ENCODE data around the gene DNAAF2. TPM values are rescaled to one million over a fixed set of nuclear protein-coding genes. Genes with fewer than 3 reads are reported as not detected.

The DNAAF2 gene
- total and polyA plus RNA-seq, 2 of the 8 experiments (the other 6 are each of a cell fraction or from before 2014, with no cell fraction given) = 12.2 to 30.0 TPM

DNA sequence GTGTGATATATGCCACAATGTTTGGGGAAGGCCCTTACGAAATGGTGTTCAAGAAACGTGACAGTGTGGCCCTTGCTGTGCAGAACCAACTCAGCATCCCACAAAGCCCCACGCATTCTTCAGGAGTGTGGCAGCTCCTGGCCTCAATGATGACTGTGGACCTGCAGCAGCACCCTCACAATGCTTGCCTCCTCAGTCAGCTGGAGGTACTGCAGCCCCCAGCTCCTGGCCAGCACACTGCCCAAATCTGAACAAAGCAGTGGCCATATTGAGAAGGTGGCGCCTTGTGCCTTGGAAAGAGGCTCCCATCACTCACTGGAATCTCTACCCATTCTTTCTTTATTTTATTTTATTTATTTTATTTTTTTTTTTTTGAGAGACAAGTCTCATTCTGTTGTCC, 42.6 kb upstream of the DNAAF2 start:
- H2BK120ac ChIP-seq (replicated peaks; ENCODE audit: low read depth, low read length) = no peak overlapping the region
- no peak overlapping the region for H3K56ac ChIP-seq (replicated peaks; ENCODE audit: insufficient read length, low read depth, low read length)
- no peaks in the 10 kb centered on the region for H3K79me2 ChIP-seq (ENCODE audit: control insufficient read depth in 1 of 2, insufficient read depth in 2 of 2, low read length in 2 of 2)
- no peak overlapping the region for H3K4me3 ChIP-seq (ENCODE audit: extremely low read depth in 1 of 4, insufficient read depth in 2 of 4, low read depth in 3 of 4, low read length in 4 of 4)
- no peak for DNase-seq (ENCODE audit: low read depth in 1 of 2, low spot score in 2 of 2)
- no peak overlapping the region for H2AK5ac ChIP-seq (ENCODE audit: low read depth, low read length)
- H2BK12ac ChIP-seq (ENCODE audit: low read depth, low read length) = no peak overlapping the region
- H2BK15ac ChIP-seq (ENCODE audit: low read length) = no peak overlapping the region
- H3K9me3 ChIP-seq (ENCODE audit: insufficient read depth in 2 of 2, low read depth in 1 of 2, low read length in 1 of 2) = no peaks in the 10 kb centered on the region
- no peak overlapping the region for H3K4ac ChIP-seq (replicated peaks; ENCODE audit: insufficient read length, low read depth, low read length)
- peak in 2 of 3 experiments; percentile 35 to 36; a peak in 2 of 4 replicates for TF ChIP-seq CTCF (IDR thresholded peaks at IDR 0.05; ENCODE audit: control extremely low read depth in 1 of 3, insufficient read depth in 1 of 3, low read depth in 1 of 3, low read length in 3 of 3)
- no peak for TF ChIP-seq HDAC2 (IDR thresholded peaks at IDR 0.05; ENCODE audit: borderline replicate concordance in 1 of 2, low read depth in 2 of 2, low read length in 2 of 2)
- H3K27me3 ChIP-seq (replicated peaks in 1 of 4; ENCODE audit: control insufficient read depth in 3 of 4, extremely low read depth in 1 of 4, insufficient read depth in 3 of 4, low read length in 3 of 4) = no peaks in the 10 kb centered on the region
- no peaks in the 10 kb centered on the region for H3K79me1 ChIP-seq (ENCODE audit: low read depth, low read length)
- H4K5ac ChIP-seq (ENCODE audit: insufficient read length, low read depth, low read length) = no peak overlapping the region
- H3K14ac ChIP-seq (ENCODE audit: insufficient read length) = no peak overlapping the region
- ChIA-PET POLR2A (ENCODE audit: partially characterized antibody) (interaction anchor here (0.9 to 1.8 kb wide), 4 partner anchors 10 to 90 kb away, joined by 3 to 11 read pairs (median 4); partner anchors contain the start of genes KLHDC2 and POLE2), CTCF (ENCODE audit: partially characterized antibody) (interaction anchor here (0.9 to 1.6 kb wide), 4 partner anchors 9 to 41 kb away, joined by 3 to 4 read pairs (median 3); no protein-coding TSS in a partner anchor)
- no peak for FAIRE-seq
- no peaks in the 10 kb centered on the region for H3K23me2 ChIP-seq (ENCODE audit: low read depth, low read length)
- no peak overlapping the region for H3K18ac ChIP-seq (ENCODE audit: extremely low read depth, low read length)
- no peak overlapping the region for H4K91ac ChIP-seq (replicated peaks; ENCODE audit: insufficient read length, low read length)
- no peak overlapping the region for H2BK5ac ChIP-seq (ENCODE audit: low read depth, low read length)
- no peak overlapping the region for H3K27ac ChIP-seq (ENCODE audit: low read depth, low read length)
- no peak overlapping the region for H3K23ac ChIP-seq (ENCODE audit: insufficient read length)
- H4K20me1 ChIP-seq (replicated peaks in 1 of 2; ENCODE audit: control insufficient read depth in 1 of 2, insufficient read depth in 2 of 2, low read length in 2 of 2) = peaks cover 0 to 4% of the 10 kb centered on the region in 2 experiments
- peaks cover 0 to 53% (median 25%) of the 10 kb centered on the region in 4 experiments; a peak in 7 of 8 replicates for H3K36me3 ChIP-seq (ENCODE audit: control insufficient read depth in 2 of 4, insufficient read depth in 4 of 4, low read length in 3 of 4)
- H4K8ac ChIP-seq (ENCODE audit: extremely low read depth, insufficient read depth, low read length) = no peak overlapping the region
- no peak overlapping the region for H3K9ac ChIP-seq (replicated peaks in 1 of 4; ENCODE audit: extremely low read depth in 1 of 4, low read depth in 3 of 4, low read length in 3 of 4)
- no peak overlapping the region for H3K4me2 ChIP-seq (ENCODE audit: insufficient read depth in 1 of 2, low read depth in 2 of 2, low read length in 2 of 2)
- no peaks in the 10 kb centered on the region for H3K4me1 ChIP-seq (replicated peaks in 1 of 4; ENCODE audit: control insufficient read depth in 3 of 4, insufficient read depth in 4 of 4, low read length in 3 of 4)
- H2AFZ ChIP-seq (ENCODE audit: low read length) = no peak overlapping the region
- no peak overlapping the region for H2BK20ac ChIP-seq (ENCODE audit: low read length)
- 90% methylated on average over 4 of the region's 4 CpGs; no CpG with 5 or more reads in 1 of the 2 experiments for WGBS, 2 experiments (ENCODE audit: extremely low coverage in 1 of 2, insufficient coverage in 1 of 2, insufficient read length in 1 of 2, insufficient replicate concordance in 2 of 2, low coverage in 1 of 2, low lambda C conversion rate in 2 of 2, missing lambda C conversion rate in 1 of 2)

Data from H1 (cell line).